BLaER1 treated with 17β-estradiol and CSF1 and Interleukin-3, amounts not matched to agents 10 nM and 100 nM (cell line): Measurements from ENCODE around the gene DMD.

Experiments used
- H3K27ac ChIP-seq, 11 experiments: shearing (Covaris generic); formaldehyde crosslinking; 2 replicates each; pipeline ENCODE4 v1.8.1; 2022
- H3K27me3 ChIP-seq, 11 experiments: shearing (Covaris generic); formaldehyde crosslinking; 2 replicates each; pipeline ENCODE4 v1.8.1; 2022
- H3K36me3 ChIP-seq, 11 experiments: shearing (Covaris generic); formaldehyde crosslinking; 2 replicates each; pipeline ENCODE4 v1.8.1; 2022
- H3K4me1 ChIP-seq, 10 experiments: shearing (Covaris generic); formaldehyde crosslinking; 2 replicates each; pipeline ENCODE4 v1.8.1; 2022
- H3K4me2 ChIP-seq, 11 experiments: shearing (Covaris generic); formaldehyde crosslinking; 2 replicates each; pipeline ENCODE4 v1.8.1; 2022
- H3K4me3 ChIP-seq, 10 experiments: shearing (Covaris generic); formaldehyde crosslinking; 2 replicates each; pipeline ENCODE4 v1.8.1; 2022
- H3K9ac ChIP-seq, 11 experiments: shearing (Covaris generic); formaldehyde crosslinking; 2 replicates each; pipeline ENCODE4 v1.8.1; 2022
- H3K9me3 ChIP-seq, 11 experiments: shearing (Covaris generic); formaldehyde crosslinking; replicated peaks in 1 of 11; 2 replicates each; pipeline ENCODE4 v1.8.1; 2022
- H4K20me1 ChIP-seq, 11 experiments: shearing (Covaris generic); formaldehyde crosslinking; 2 replicates each; pipeline ENCODE4 v1.8.1; 2022
- Cebpa-rat ChIP-seq, 11 experiments: shearing (Covaris generic); IDR thresholded peaks; 2 replicates each; pipeline ENCODE4 v1.8.1; 2022

The DMD gene

DNA sequence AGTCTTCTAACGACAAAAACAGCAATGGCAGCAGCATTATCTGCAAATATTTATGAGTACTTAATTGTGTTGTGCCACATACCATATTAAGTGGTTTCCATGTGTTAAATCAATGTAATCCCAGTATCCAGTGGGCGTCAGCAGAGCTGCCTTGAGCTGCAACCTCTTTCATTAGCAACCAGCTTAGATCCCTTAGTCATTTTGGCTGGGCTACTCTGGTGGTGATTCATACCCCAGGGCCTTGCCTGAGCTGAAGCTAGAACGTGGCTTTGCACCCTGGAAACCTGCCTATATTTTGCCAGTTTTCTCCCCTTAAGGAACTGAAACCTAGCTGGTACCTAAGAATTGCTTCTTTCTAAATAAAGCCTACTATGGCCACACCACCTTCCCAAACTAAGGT is 1665.2 kb downstream of the DMD start:
- Histone ChIP-seq H3K4me2 (peak overlapping the region in 4 of 11 experiments; percentile 1 to 34 (median 20); a peak in 4 of 22 replicates), H3K27ac (peak overlapping the region in 3 of 11 experiments; percentile 7 to 35 (median 29); a peak in 2 of 22 replicates), H3K4me3 (no peak overlapping the region), H3K36me3 (no peaks in the 10 kb centered on the region), H3K9me3 (peaks cover 0 to 4% (median 0%) of the 10 kb centered on the region in 11 experiments; a peak in 1 of 22 replicates), H3K4me1 (peaks cover 0 to 23% (median 0%) of the 10 kb centered on the region in 10 experiments; a peak in 7 of 20 replicates), H3K9ac (no peak overlapping the region), H4K20me1 (0 out of 22 replicates have a peak, but pooled peaks cover 0 to 2% (median 0%) of the 10 kb centered on the region in 11 experiments), H3K27me3 (peaks cover 66 to 97% (median 95%) of the 10 kb centered on the region in 11 experiments)
- no peak for TF ChIP-seq Cebpa-rat (IDR thresholded peaks at IDR 0.05)

DNA sequence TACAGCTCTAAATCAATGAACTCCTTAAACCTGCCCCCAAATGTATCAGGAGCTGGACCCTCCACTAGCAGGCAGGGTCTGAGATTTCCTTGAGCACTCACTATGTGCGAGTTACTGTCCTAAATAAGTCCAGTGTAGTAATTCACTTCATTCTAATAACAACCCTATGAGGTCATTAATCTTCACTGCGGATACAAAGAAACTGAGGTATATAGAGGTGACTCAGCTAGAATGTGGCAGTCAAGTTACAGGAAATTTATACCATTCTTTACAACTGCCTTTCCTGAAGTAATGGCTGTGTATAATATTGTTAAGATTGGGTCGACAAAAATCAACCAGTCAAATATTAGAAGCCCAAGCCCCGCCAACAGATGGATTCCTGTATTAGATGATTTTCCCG is 1665.6 kb downstream of the DMD start:
- H3K27ac ChIP-seq, result peak overlapping the region in 2 of 11 experiments; percentile 7 to 35; a peak in 2 of 22 replicates
- peaks cover 67 to 97% (median 94%) of the 10 kb centered on the region in 11 experiments for H3K27me3 ChIP-seq

DNA sequence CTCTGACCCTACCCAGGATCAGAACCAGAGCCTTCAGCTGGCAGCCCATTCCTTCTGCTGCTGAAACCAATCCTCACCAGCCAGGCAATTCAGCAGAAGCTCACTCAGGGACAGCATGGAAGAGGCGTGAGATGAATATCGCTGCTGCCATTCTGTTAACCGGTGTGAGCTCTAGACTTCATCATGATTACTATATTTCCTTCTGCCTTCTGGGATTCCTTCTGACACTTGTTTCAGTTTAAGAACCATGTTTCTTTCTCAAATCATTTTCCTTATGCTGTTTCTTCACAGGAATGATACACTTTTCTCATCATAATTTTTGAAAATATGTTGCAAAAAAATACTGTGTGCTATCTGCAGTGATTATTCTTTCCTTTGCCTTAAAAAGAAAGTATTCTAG is 1666.2 kb downstream of the DMD start:
- TF ChIP-seq Cebpa-rat (IDR thresholded peaks at IDR 0.05), result no peak

More for the DNA sequence above, 1665.6 kb downstream of the DMD start:
- H3K4me1 ChIP-seq, result peaks cover 0 to 19% (median 0%) of the 10 kb centered on the region in 10 experiments; a peak in 7 of 20 replicates
- H3K9me3 ChIP-seq, result peaks cover 0 to 4% (median 0%) of the 10 kb centered on the region in 11 experiments; a peak in 1 of 22 replicates
- H3K4me3 ChIP-seq, result no peak overlapping the region
- peak overlapping the region in 3 of 11 experiments; percentile 12 to 34 (median 29); a peak in 4 of 22 replicates for H3K4me2 ChIP-seq
- H3K36me3 ChIP-seq, result no peaks in the 10 kb centered on the region
- TF ChIP-seq Cebpa-rat (IDR thresholded peaks at IDR 0.05), result no peak
- H4K20me1 ChIP-seq, result 0 out of 22 replicates have a peak, but pooled peaks cover 0 to 2% (median 0%) of the 10 kb centered on the region in 11 experiments
- H3K9ac ChIP-seq, result no peak overlapping the region

DNA sequence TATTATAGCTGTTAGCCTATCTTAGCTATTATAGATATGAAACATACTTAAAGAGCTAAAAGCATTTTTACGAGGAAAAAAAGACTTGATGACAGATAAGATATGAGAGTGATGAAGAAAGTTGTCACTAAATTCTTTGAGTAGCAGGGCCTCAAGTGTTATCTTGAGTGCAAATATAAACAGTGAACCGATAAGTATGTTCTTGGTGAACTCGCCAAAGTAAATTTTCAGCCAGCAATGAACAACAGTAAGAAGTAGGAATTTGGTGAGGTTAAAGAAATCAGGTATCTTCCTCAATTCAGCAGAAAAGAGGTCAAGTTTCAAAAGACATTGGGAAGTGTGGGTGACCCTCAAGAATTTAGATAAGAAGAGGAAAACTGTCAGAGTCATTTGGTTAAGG is 1667.7 kb downstream of the DMD start:
- H3K27ac ChIP-seq, result no peak overlapping the region
- H4K20me1 ChIP-seq, result 0 out of 22 replicates have a peak, but pooled peaks cover 0 to 2% (median 0%) of the 10 kb centered on the region in 11 experiments
- peaks cover 0 to 8% (median 0%) of the 10 kb centered on the region in 11 experiments; a peak in 2 of 22 replicates for H3K9me3 ChIP-seq
- TF ChIP-seq Cebpa-rat (IDR thresholded peaks at IDR 0.05), result no peak
- H3K27me3 ChIP-seq, result peaks cover 69 to 97% (median 94%) of the 10 kb centered on the region in 11 experiments
- H3K9ac ChIP-seq, result no peak overlapping the region
- no peak overlapping the region for H3K4me3 ChIP-seq
- H3K4me2 ChIP-seq, result no peak overlapping the region
- no peaks in the 10 kb centered on the region for H3K36me3 ChIP-seq
- H3K4me1 ChIP-seq, result peaks cover 0 to 17% (median 0%) of the 10 kb centered on the region in 10 experiments; a peak in 7 of 20 replicates

More for the DNA sequence above, 1666.2 kb downstream of the DMD start:
- Histone ChIP-seq H3K9me3 (peaks cover 0 to 4% (median 0%) of the 10 kb centered on the region in 11 experiments; a peak in 1 of 22 replicates), H3K36me3 (no peaks in the 10 kb centered on the region), H3K9ac (no peak overlapping the region), H3K4me1 (peaks cover 0 to 17% (median 0%) of the 10 kb centered on the region in 10 experiments; a peak in 7 of 20 replicates), H3K4me2 (peak overlapping the region in 1 of 11 experiments; percentile 29; a peak in 1 of 22 replicates), H3K4me3 (no peak overlapping the region), H3K27ac (peak overlapping the region in 1 of 11 experiments; percentile 35; a peak in 1 of 22 replicates), H3K27me3 (peaks cover 69 to 97% (median 94%) of the 10 kb centered on the region in 11 experiments), H4K20me1 (0 out of 22 replicates have a peak, but pooled peaks cover 0 to 2% (median 0%) of the 10 kb centered on the region in 11 experiments)

DNA sequence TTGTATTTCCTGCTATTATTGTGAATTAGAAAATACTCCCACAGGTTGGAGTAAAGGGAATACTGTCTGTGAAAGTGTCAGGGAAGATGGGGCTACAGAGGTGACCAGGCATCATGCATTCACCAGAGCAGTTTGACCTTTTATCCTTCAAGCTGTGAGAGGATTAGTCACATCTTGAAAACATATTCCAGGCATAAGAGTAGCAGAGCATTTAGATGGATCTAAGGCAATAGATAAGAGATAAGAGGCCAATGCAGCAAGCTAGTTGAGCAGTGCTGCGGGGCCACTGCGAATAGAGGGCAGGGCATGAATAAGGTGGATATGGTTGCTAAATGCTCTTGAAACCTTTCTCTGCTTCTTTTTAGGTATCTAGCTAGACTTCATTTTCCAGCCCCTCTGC is 1668.8 kb downstream of the DMD start:
- H3K4me2 ChIP-seq, result no peak overlapping the region

DNA sequence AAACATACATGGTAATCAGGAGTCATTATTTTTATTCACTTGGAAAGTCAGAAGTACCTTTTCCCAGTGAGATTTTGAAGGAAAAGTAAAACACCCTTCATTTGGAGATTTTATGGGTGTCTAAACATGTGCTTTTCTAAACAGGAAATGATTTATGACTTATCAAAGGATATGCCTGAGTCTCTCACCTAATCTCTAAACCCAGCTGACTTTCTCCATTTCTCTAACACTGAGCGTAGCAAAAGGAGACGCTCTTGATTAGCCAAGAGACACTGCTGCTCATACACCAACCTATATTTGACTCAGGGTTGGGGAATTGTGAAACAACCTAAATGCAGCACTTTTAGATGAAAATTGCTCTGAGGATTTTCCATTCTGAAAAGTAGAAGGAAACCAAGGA is 1671.0 kb downstream of the DMD start:
- H3K27me3 ChIP-seq, result peaks cover 64 to 97% (median 93%) of the 10 kb centered on the region in 11 experiments

More for the DNA sequence above, 1668.8 kb downstream of the DMD start:
- H3K9me3 ChIP-seq, result peaks cover 0 to 8% (median 0%) of the 10 kb centered on the region in 11 experiments; a peak in 2 of 22 replicates
- no peak overlapping the region for H3K27ac ChIP-seq
- peaks cover 0 to 17% (median 0%) of the 10 kb centered on the region in 10 experiments; a peak in 7 of 20 replicates for H3K4me1 ChIP-seq
- no peak overlapping the region for H3K9ac ChIP-seq
- H3K4me3 ChIP-seq, result no peak overlapping the region
- peaks cover 67 to 97% (median 93%) of the 10 kb centered on the region in 11 experiments for H3K27me3 ChIP-seq
- TF ChIP-seq Cebpa-rat (IDR thresholded peaks at IDR 0.05), result no peak
- 0 out of 22 replicates have a peak, but pooled peaks cover 0 to 2% (median 0%) of the 10 kb centered on the region in 11 experiments for H4K20me1 ChIP-seq
- no peaks in the 10 kb centered on the region for H3K36me3 ChIP-seq

DNA sequence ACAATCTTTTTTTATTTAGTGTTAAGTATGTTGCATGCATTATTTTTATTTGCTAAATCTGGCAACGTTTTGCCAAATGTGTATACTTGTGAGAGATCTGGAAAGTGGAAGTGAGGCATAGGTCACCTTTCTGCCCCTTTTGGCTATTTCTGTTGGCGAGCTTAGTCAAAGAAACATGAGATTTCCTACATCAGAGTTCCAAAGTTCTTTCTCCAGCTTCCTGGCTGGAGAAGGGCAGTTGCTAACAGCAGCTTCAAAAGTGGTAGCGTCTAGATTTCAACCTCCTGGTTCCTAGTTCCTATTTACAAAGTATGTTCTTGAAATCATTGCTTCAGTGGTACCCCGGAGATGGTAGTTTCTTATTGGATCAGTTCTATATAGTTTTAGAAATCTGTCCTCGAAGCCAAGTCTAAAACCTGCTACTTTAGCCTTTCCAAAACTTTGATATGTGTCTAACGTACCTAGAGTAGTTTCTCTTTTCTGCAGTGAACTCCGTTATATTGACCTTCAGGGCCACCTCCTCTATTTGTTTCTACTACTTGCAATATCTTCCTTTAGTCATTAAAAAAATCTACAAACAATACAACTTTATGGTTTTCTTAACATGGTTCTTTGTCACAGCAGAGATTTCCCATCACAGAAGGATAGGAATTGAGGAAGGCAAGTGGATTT is 1683.8 kb downstream of the DMD start:
- Histone ChIP-seq H3K9ac (no peak overlapping the region), H3K4me2 (no peak overlapping the region), H3K4me1 (no peaks in the 10 kb centered on the region), H3K27ac (no peak overlapping the region), H4K20me1 (no peaks in the 10 kb centered on the region), H3K36me3 (no peaks in the 10 kb centered on the region), H3K27me3 (peaks cover 44 to 78% (median 76%) of the 10 kb centered on the region in 11 experiments), H3K4me3 (no peak overlapping the region), H3K9me3 (0 out of 22 replicates have a peak, but pooled peaks cover 0 to 3% (median 0%) of the 10 kb centered on the region in 11 experiments)
- no peak for TF ChIP-seq Cebpa-rat (IDR thresholded peaks at IDR 0.05)

More for the DNA sequence above, 1671.0 kb downstream of the DMD start:
- no peak for TF ChIP-seq Cebpa-rat (IDR thresholded peaks at IDR 0.05)
- H3K4me1 ChIP-seq, result no peaks in the 10 kb centered on the region
- no peak overlapping the region for H3K9ac ChIP-seq
- H3K4me2 ChIP-seq, result no peak overlapping the region
- 0 out of 22 replicates have a peak, but pooled peaks cover 0 to 2% (median 0%) of the 10 kb centered on the region in 11 experiments for H4K20me1 ChIP-seq
- peaks cover 0 to 8% (median 0%) of the 10 kb centered on the region in 11 experiments; a peak in 2 of 22 replicates for H3K9me3 ChIP-seq
- H3K27ac ChIP-seq, result no peak overlapping the region
- no peaks in the 10 kb centered on the region for H3K36me3 ChIP-seq
- H3K4me3 ChIP-seq, result no peak overlapping the region

DNA sequence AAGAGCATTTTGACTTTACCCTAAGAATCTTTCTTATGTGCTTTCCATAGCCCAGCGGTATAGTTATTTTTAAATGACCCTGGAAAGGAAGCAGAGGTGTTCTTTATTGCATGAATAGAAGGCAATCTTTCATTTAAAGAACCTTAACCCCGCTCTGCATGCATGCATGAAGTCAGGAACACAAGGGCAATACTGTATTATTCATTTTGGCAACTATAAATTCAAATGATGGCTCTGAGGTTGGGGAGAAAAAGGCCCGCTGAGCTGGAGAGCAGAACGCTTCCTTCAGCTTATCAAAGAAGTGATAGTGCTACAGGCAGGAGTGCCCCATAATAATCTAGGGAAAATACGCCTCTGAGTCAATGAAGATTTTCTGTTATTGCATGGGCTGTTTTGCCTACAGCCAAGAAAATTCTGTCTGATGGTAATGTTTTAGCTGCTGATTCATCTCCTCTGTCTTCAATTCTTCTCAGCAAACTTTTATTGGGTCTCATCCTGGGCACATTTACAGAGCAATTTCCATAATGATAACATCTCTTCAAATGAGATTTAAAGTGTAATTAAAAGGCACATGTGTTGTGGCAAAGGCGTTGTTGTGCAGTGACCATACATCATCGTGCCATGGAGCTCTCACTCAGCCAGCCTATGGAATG is 1687.3 kb downstream of the DMD start:
- Histone ChIP-seq H4K20me1 (no peaks in the 10 kb centered on the region), H3K9me3 (peaks cover 0 to 8% (median 0%) of the 10 kb centered on the region in 11 experiments; a peak in 2 of 22 replicates), H3K27me3 (peaks cover 67 to 100% (median 98%) of the 10 kb centered on the region in 11 experiments), H3K4me3 (no peak overlapping the region), H3K27ac (no peak overlapping the region), H3K4me2 (no peak overlapping the region), H3K4me1 (no peaks in the 10 kb centered on the region), H3K36me3 (no peaks in the 10 kb centered on the region), H3K9ac (no peak overlapping the region)
- no peak for TF ChIP-seq Cebpa-rat (IDR thresholded peaks at IDR 0.05)
